GM19372 (cell line): ENCODE results near the gene CD63.

Experiments used
- ATAC-seq: cut with Tn5 transposase; IDR thresholded peaks from one replicate; pipeline ENCODE4 v1.9.1; 2021; ENCODE audit warnings: mild to moderate bottlenecking, low read depth, moderate library complexity; ENCODE audit not compliant: unreplicated experiment

Gene CD63

GRCh38 chr12:55741931-55742680, 13.3 kb upstream of the CD63 start:
- ATAC-seq, result no peak

GRCh38 chr12:55739025-55739378, 10.2 kb upstream of the CD63 start:
- ATAC-seq, result no peak

- peak; percentile 68 for ATAC-seq
Observed at GRCh38 chr12:55738123-55739024, 9.6 kb upstream of the CD63 start.

GRCh38 chr12:55737581-55738122, 8.8 kb upstream of the CD63 start:
- no peak for ATAC-seq

- no peak for ATAC-seq
Observed at GRCh38 chr12:55736780-55737580, 8.2 kb upstream of the CD63 start.

- ATAC-seq, result no peak
Observed at GRCh38 chr12:55736076-55736475, 7.3 kb upstream of the CD63 start.

- ATAC-seq, result no peak
Observed at GRCh38 chr12:55734595-55734994, 5.8 kb upstream of the CD63 start.

- ATAC-seq, result no peak
Observed at GRCh38 chr12:55733858-55734257, 5.0 kb upstream of the CD63 start.

- no peak for ATAC-seq
Observed at GRCh38 chr12:55733021-55733555, 4.3 kb upstream of the CD63 start.

GRCh38 chr12:55732288-55732687, 3.5 kb upstream of the CD63 start:
- ATAC-seq, result no peak

GRCh38 chr12:55729819-55730818, 1.3 kb upstream of the CD63 start:
- ATAC-seq, result peak; percentile 38

GRCh38 chr12:55728186-55728938, 447 bp downstream of the CD63 start:
- ATAC-seq, result peak; percentile 26

GRCh38 chr12:55727643-55728185, 1.1 kb downstream of the CD63 start:
- no peak for ATAC-seq

GRCh38 chr12:55726971-55727370, 1.8 kb downstream of the CD63 start:
- no peak for ATAC-seq

- no peak for ATAC-seq
Observed at GRCh38 chr12:55725556-55725955, 3.3 kb downstream of the CD63 start.

- no peak for ATAC-seq
Observed at GRCh38 chr12:55724940-55725309, 3.9 kb downstream of the CD63 start.

- ATAC-seq, result no peak
Observed at GRCh38 chr12:55724226-55724939, 4.4 kb downstream of the CD63 start.
